ENCODE data around the gene LEMD2.

The LEMD2 gene

DNA sequence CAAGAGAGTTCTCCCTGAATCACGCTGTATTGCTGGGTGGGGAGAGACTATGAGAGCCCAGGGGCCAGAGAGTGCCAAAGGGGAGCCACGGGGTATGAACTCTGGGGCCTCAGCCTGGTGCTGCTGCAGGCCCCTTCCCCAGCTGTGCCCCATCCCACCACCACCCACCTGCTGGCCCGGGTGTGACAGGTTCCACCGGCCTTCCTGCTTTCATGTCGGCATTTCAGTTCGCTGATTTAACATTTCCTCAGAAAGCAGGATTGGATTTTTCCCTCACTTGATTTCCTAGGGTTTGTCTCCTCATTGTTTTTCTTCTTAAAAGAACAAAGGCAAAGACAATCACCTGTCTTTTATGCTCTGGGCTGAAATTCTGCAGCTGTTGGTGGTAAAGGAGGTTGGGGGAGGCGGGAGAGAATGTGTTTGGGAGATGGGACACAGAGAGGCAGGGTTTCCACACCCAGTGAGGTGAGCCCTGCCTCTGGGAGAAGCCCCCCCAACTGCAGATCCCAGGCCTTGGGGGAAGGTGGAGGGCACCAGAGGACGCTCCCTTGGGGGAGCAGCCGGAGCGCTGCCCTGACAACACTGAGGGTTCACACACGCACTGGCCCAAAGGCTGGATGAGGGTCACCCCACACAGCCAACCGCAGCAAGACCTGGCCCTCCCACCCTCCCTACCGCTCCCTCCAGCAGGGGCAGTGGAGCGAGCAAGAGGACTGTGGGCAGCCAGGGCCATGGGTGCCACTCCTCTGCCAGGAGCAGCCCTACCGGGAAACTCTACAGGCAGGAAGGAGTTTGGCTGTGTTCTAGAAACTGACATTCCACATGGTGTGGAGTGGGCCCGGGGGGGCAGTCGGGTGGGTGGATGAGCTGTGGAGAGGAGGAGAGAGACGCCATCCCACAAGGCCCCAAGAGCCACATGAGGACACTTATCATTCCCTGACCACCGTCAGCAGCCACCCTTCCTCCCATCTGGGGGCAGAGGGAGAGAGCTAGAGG, 25.4 kb upstream of the LEMD2 start:
- Histone ChIP-seq H3K27me3 (peaks cover 81% of the 10 kb centered on the region), H3K9me3 (no peaks in the 10 kb centered on the region), H3K36me3 (no peaks in the 10 kb centered on the region), H3K4me1 (ENCODE audit: control insufficient read depth in 1 of 2, insufficient read depth in 1 of 2, low read depth in 1 of 2, low read length in 1 of 2) (no peaks in the 10 kb centered on the region), H3K27ac (no peak overlapping the region), H3K4me3 (ENCODE audit: low read depth in 1 of 2, low read length in 1 of 2) (no peak overlapping the region)
- no peak for TF ChIP-seq CTCF (IDR thresholded peaks at IDR 0.05)

- Histone ChIP-seq H3K9me3 (no peaks in the 10 kb centered on the region), H3K36me3 (no peaks in the 10 kb centered on the region), H3K4me1 (ENCODE audit: control insufficient read depth in 1 of 2, insufficient read depth in 1 of 2, low read depth in 1 of 2, low read length in 1 of 2) (no peaks in the 10 kb centered on the region), H3K27me3 (peaks cover 90% of the 10 kb centered on the region), H3K27ac (no peak overlapping the region), H3K4me3 (ENCODE audit: low read depth in 1 of 2, low read length in 1 of 2) (no peak overlapping the region)
- no peak for TF ChIP-seq CTCF (IDR thresholded peaks at IDR 0.05)
Observed at GRCh38 chr6:33813246-33813904, 24.4 kb upstream of the LEMD2 start.

- no peaks in the 10 kb centered on the region for H3K9me3 ChIP-seq
- H3K27me3 ChIP-seq, result peaks cover 94% of the 10 kb centered on the region
- H3K27ac ChIP-seq, result no peak overlapping the region
- H3K36me3 ChIP-seq, result no peaks in the 10 kb centered on the region
- H3K4me1 ChIP-seq (ENCODE audit: control insufficient read depth in 1 of 2, insufficient read depth in 1 of 2, low read depth in 1 of 2, low read length in 1 of 2), result peaks cover 0 to 2% of the 10 kb centered on the region in 2 experiments
- TF ChIP-seq CTCF (IDR thresholded peaks at IDR 0.05), result no peak
- H3K4me3 ChIP-seq (ENCODE audit: low read depth in 1 of 2, low read length in 1 of 2), result no peak overlapping the region
Observed at GRCh38 chr6:33812669-33813068, 23.7 kb upstream of the LEMD2 start.

- Histone ChIP-seq H3K36me3 (no peaks in the 10 kb centered on the region), H3K4me1 (ENCODE audit: control insufficient read depth in 1 of 2, insufficient read depth in 1 of 2, low read depth in 1 of 2, low read length in 1 of 2) (peaks cover 0 to 4% of the 10 kb centered on the region in 2 experiments), H3K27ac (no peak overlapping the region), H3K4me3 (ENCODE audit: low read depth in 1 of 2, low read length in 1 of 2) (no peak overlapping the region), H3K27me3 (peaks cover 98% of the 10 kb centered on the region), H3K9me3 (no peaks in the 10 kb centered on the region)
- no peak for TF ChIP-seq CTCF (IDR thresholded peaks at IDR 0.05)
Observed at GRCh38 chr6:33809594-33809993, 20.7 kb upstream of the LEMD2 start.

DNA sequence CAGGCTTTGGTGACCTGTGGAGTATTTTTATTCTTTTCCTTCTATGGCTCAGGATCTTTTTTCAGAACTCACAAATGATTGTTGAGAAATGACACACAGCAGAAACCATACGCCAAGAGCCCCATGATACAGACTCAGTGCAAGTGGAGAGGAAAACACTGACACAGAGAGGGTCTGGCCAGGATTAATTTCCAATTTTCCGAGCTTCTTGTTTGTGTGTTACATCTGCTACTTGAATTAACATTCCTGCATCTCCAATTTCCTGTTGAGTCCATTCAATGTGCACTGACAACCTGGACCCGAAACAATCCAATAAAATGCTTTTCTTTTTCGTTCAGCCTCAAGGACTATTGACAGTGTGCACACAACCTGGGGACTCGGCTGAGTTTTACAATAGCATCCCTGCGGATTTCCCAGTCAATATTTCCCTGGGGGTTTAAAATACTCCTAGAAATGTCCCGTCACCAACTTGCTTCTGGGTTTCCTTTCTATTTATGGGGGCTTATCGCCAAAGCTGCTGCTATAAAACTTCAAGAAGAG, 19.8 kb upstream of the LEMD2 start:
- peaks cover 0 to 4% of the 10 kb centered on the region in 2 experiments for H3K4me1 ChIP-seq (ENCODE audit: control insufficient read depth in 1 of 2, insufficient read depth in 1 of 2, low read depth in 1 of 2, low read length in 1 of 2)
- H3K27ac ChIP-seq, result no peak overlapping the region
- TF ChIP-seq CTCF (IDR thresholded peaks at IDR 0.05), result no peak
- H3K36me3 ChIP-seq, result no peaks in the 10 kb centered on the region
- no peaks in the 10 kb centered on the region for H3K9me3 ChIP-seq
- H3K4me3 ChIP-seq (ENCODE audit: low read depth in 1 of 2, low read length in 1 of 2), result no peak overlapping the region
- H3K27me3 ChIP-seq, result peaks cover 98% of the 10 kb centered on the region
